Hair follicular keratinocyte (primary cell): ENCODE measurements around the gene PANK4. TPM values are rescaled to one million over a fixed set of nuclear protein-coding genes. Genes with fewer than 3 reads are reported as not detected.

ENCODE experiments used
- total RNA-seq: library from RNA; depleted of rRNA; stranded (reverse); fragments of >200 nt; gene quantifications from 2 replicates; pipeline ENCODE4 v1.2.3, GENCODE V29; 2015

PANK4 gene
- total RNA-seq = 21.8 and 24.3 TPM in 2 replicates

GRCh38 chr1:2525920-2526823 lies at the start of gene PANK4:
Gene PANK4, minus strand, starts transcription at chr1:2526596. Its CDS starts 9 bp downstream, at chr1:2526587.

GRCh38 chr1:2556277-2556677 lies 29.9 kb upstream of the PANK4 start, which contains the start of gene TNFRSF14:
Gene TNFRSF14, plus strand, starts transcription at chr1:2556371. Its CDS starts 294 bp downstream, at chr1:2556665.

GRCh38 chr1:2529784-2530512 lies 3.6 kb upstream of the PANK4 start, which contains the start of gene HES5:
Gene HES5, minus strand, starts transcription at chr1:2530263. Its CDS starts 99 bp downstream, at chr1:2530164.

GRCh38 chr1:2476061-2476999 lies 50.1 kb downstream of the PANK4 start, which contains the start of gene PLCH2:
Gene PLCH2, plus strand, starts transcription at chr1:2476289. Its CDS starts 300 bp downstream, at chr1:2476589.

Other genes with a start within 250 kb of the PANK4 start
- gene MORN1, start 135.0 kb downstream of the PANK4 start, total RNA-seq = 1.6 and 5.8 TPM in 2 replicates
- 94.2 and 123 TPM in 2 replicates for gene RER1, start 134.8 kb downstream of the PANK4 start, total RNA-seq
- gene PEX10, start 114.0 kb downstream of the PANK4 start, total RNA-seq = 40.7 and 42.5 TPM in 2 replicates
- gene PLCH2, start 50.3 kb downstream of the PANK4 start, total RNA-seq = 99.9 and 124 TPM in 2 replicates
- 0.31 TPM in 1 of 2 replicates, not detected in the other for gene HES5, start 3.7 kb upstream of the PANK4 start, total RNA-seq
- gene TNFRSF14, start 29.8 kb upstream of the PANK4 start, total RNA-seq = 10.3 and 15.1 TPM in 2 replicates
- 15.1 and 15.2 TPM in 2 replicates for gene PRXL2B, start 60.2 kb upstream of the PANK4 start, total RNA-seq
- gene MMEL1, start 106.4 kb upstream of the PANK4 start, total RNA-seq = 0.70 TPM in 1 of 2 replicates, not detected in the other